Measurements from ENCODE around the gene SLC37A1. TPM values are rescaled to one million over a fixed set of nuclear protein-coding genes. Genes with fewer than 3 reads are reported as not detected.

The SLC37A1 gene
- total RNA-seq, 1 experiment from 2014 or later = 23.5 TPM

DNA sequence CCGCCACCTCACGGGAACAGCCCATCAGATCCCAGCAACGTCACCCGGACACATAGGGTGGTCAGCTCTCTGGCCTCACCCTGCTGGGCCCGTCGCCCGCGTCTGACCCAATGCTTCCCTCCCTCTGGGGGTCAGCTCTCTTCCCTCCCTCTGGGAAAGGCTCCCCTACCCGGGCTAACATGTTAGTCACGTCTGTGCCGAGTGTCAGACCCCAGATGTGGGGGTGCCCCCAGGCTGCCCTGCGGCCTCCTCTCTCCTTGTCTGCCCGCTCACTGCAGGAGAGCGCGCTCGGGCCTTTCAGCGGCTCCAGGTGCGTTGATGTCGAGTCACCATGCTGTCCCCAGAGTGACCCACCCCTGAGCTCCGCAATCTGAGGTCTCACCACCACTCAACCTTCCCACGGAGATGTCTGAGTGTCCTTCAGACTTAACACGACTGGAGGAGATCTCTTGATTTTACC is 34.3 kb downstream of the SLC37A1 start:
- Histone ChIP-seq H3K27ac (no peak overlapping the region), H3F3A (ENCODE audit: insufficient read depth, low read depth) (peaks cover 3% of the 10 kb centered on the region), H3K4me3 (no peak overlapping the region), H3K4me1 (replicated peaks; ENCODE audit: insufficient read depth) (no peaks in the 10 kb centered on the region; the same call in 1 of the 2 replicates), H4K20me1 (ENCODE audit: insufficient read depth) (no peaks in the 10 kb centered on the region), H2AFZ (no peak overlapping the region), H3K9me3 (ENCODE audit: insufficient read depth, low read depth) (no peaks in the 10 kb centered on the region), H3K4me2 (no peak overlapping the region), H3K9me2 (ENCODE audit: insufficient read depth) (no peaks in the 10 kb centered on the region), H3K36me3 (ENCODE audit: low read depth) (no peaks in the 10 kb centered on the region; the same call in 1 of the 2 replicates), H3K27me3 (ENCODE audit: insufficient read depth, low read depth) (no peaks in the 10 kb centered on the region), H3K79me2 (ENCODE audit: low read depth) (no peaks in the 10 kb centered on the region)
- POLR2A ChIA-PET (ENCODE audit: unreplicated experiment) = no interaction called here
- DNase-seq = no peak
- TF ChIP-seq, protein P1, sequence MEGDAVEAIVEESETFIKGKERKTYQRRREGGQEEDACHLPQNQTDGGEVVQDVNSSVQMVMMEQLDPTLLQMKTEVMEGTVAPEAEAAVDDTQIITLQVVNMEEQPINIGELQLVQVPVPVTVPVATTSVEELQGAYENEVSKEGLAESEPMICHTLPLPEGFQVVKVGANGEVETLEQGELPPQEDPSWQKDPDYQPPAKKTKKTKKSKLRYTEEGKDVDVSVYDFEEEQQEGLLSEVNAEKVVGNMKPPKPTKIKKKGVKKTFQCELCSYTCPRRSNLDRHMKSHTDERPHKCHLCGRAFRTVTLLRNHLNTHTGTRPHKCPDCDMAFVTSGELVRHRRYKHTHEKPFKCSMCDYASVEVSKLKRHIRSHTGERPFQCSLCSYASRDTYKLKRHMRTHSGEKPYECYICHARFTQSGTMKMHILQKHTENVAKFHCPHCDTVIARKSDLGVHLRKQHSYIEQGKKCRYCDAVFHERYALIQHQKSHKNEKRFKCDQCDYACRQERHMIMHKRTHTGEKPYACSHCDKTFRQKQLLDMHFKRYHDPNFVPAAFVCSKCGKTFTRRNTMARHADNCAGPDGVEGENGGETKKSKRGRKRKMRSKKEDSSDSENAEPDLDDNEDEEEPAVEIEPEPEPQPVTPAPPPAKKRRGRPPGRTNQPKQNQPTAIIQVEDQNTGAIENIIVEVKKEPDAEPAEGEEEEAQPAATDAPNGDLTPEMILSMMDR (conservative IDR thresholded peaks at IDR 0.05) = no peak
- TF ChIP-seq EZH2 (IDR thresholded peaks at IDR 0.05; ENCODE audit: low read depth) = no peak
- CTCF ChIA-PET = no interaction called here
- intact Hi-C loops (cut with micrococcal nuclease; ENCODE audit: unreplicated experiment) = no loop called here
- no TSS peak for BruUV-seq (replicated peaks)

GRCh38 chr21:42548687-42549406 is 35.2 kb downstream of the SLC37A1 start:
- peaks cover 3% of the 10 kb centered on the region for H3F3A ChIP-seq (ENCODE audit: insufficient read depth, low read depth)
- TF ChIP-seq, protein P1 (conservative IDR thresholded peaks at IDR 0.05) = no peak
- no peak for TF ChIP-seq EZH2 (IDR thresholded peaks at IDR 0.05; ENCODE audit: low read depth)
- H3K27me3 ChIP-seq (ENCODE audit: insufficient read depth, low read depth) = no peaks in the 10 kb centered on the region
- no peaks in the 10 kb centered on the region; the same call in 1 of the 2 replicates for H3K4me1 ChIP-seq (replicated peaks; ENCODE audit: insufficient read depth)
- no peak overlapping the region for H3K27ac ChIP-seq
- no TSS peak for BruUV-seq (replicated peaks)
- intact Hi-C loops (cut with micrococcal nuclease; ENCODE audit: unreplicated experiment) = no loop called here
- no peaks in the 10 kb centered on the region; the same call in 1 of the 2 replicates for H3K36me3 ChIP-seq (ENCODE audit: low read depth)
- no peaks in the 10 kb centered on the region for H3K9me2 ChIP-seq (ENCODE audit: insufficient read depth)
- H2AFZ ChIP-seq = no peak overlapping the region
- ChIA-PET POLR2A (ENCODE audit: unreplicated experiment) (interaction anchor here (0.5 kb wide), 1 partner anchor 250 kb away, joined by 4 read pairs; no protein-coding TSS in a partner anchor), CTCF (no interaction called here)
- H3K4me2 ChIP-seq = no peak overlapping the region
- no peak for DNase-seq
- no peaks in the 10 kb centered on the region for H3K79me2 ChIP-seq (ENCODE audit: low read depth)
- no peaks in the 10 kb centered on the region for H3K9me3 ChIP-seq (ENCODE audit: insufficient read depth, low read depth)
- no peaks in the 10 kb centered on the region for H4K20me1 ChIP-seq (ENCODE audit: insufficient read depth)
- H3K4me3 ChIP-seq = no peak overlapping the region

GRCh38 chr21:42550817-42551216 is 37.2 kb downstream of the SLC37A1 start:
- Histone ChIP-seq H2AFZ (no peak overlapping the region), H4K20me1 (ENCODE audit: insufficient read depth) (no peaks in the 10 kb centered on the region), H3K79me2 (ENCODE audit: low read depth) (no peaks in the 10 kb centered on the region), H3K36me3 (ENCODE audit: low read depth) (no peaks in the 10 kb centered on the region; the same call in 1 of the 2 replicates), H3K4me2 (no peak overlapping the region), H3K9me2 (ENCODE audit: insufficient read depth) (no peaks in the 10 kb centered on the region), H3K4me3 (no peak overlapping the region), H3K27ac (no peak overlapping the region; the same call in 1 of the 2 replicates), H3K9me3 (ENCODE audit: insufficient read depth, low read depth) (no peaks in the 10 kb centered on the region), H3K27me3 (ENCODE audit: insufficient read depth, low read depth) (no peaks in the 10 kb centered on the region), H3F3A (ENCODE audit: insufficient read depth, low read depth) (peaks cover 3% of the 10 kb centered on the region), H3K4me1 (replicated peaks; ENCODE audit: insufficient read depth) (no peaks in the 10 kb centered on the region; the same call in 1 of the 2 replicates)
- peak in 1 of 2 experiments; percentile 77 for DNase-seq
- intact Hi-C loops (cut with micrococcal nuclease; ENCODE audit: unreplicated experiment) = no loop called here
- BruUV-seq (replicated peaks) = no TSS peak
- CTCF ChIA-PET = no interaction called here
- TF ChIP-seq, protein P1 (conservative IDR thresholded peaks at IDR 0.05) = no peak
- no peak for TF ChIP-seq EZH2 (IDR thresholded peaks at IDR 0.05; ENCODE audit: low read depth)
- POLR2A ChIA-PET (ENCODE audit: unreplicated experiment) = no interaction called here
